Bronchial epithelial cell (primary cell): Measurements from ENCODE around the gene KCNK13. TPM values are rescaled to one million over a fixed set of nuclear protein-coding genes. Genes with fewer than 3 reads are reported as not detected.

Experiments used
- DNase-seq: peaks from one replicate; pipeline ENCODE4 v3.0.0-alpha.2; 2010; ENCODE audit warnings: low read depth
- FAIRE-seq: peaks from 2 replicates; lab custom pipeline; 2011; peaks lifted over from hg19 to GRCh38; lab: Jason Lieb, UNC
- H3K27me3 ChIP-seq: 2 replicates; pipeline ENCODE4 v1.5.1; 2011; ENCODE audit warnings: low read length; ENCODE audit not compliant: control insufficient read depth, insufficient read depth
- H3K36me3 ChIP-seq: 2 replicates; pipeline ENCODE4 v1.5.1; 2011; ENCODE audit warnings: low read length; ENCODE audit not compliant: control insufficient read depth, insufficient read depth
- H3K4me3 ChIP-seq: 2 replicates; pipeline ENCODE4 v1.5.1; 2011; ENCODE audit warnings: mild to moderate bottlenecking, low read depth, low read length, control low read depth
- total RNA-seq: library from RNA; depleted of rRNA; stranded (reverse); fragments of >200 nt; gene quantifications from 2 replicates; pipeline ENCODE4 v1.2.1, GENCODE V29; 2014
- TF ChIP-seq, protein P1 (sequence below): IDR thresholded peaks from 2 replicates; pipeline ENCODE4 v1.5.1; 2011; ENCODE audit warnings: mild to moderate bottlenecking, moderate library complexity, low read length, control low read depth, inconsistent platforms; ENCODE audit not compliant: insufficient read depth, severe bottlenecking

KCNK13 gene
- total RNA-seq, 1 donor from 2014 or later = not detected

DNA sequence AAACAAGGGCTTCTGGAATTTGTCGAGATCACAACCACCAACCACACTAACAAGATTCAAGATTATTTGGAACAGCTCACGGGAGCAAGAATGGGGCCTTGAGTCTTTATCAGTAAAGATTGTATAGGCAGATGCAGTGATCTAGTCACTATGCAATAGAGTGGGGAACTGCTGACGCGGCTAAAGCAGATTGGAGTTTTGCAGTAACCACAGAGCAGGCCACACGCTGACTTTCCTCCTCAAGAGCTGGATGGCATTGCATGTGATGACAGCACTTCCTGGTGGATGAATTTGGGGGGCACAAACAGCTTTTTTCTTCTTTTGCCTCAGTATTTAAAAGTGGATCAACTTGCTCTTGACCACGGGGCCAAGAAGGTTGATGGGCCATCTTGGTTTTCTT, 46.0 kb downstream of the KCNK13 start:
- DNase-seq (no peak), FAIRE-seq (no peak)
- Histone ChIP-seq H3K27me3 (no peaks in the 10 kb centered on the region), H3K4me3 (no peak overlapping the region), H3K36me3 (no peaks in the 10 kb centered on the region)
- TF ChIP-seq, protein P1, sequence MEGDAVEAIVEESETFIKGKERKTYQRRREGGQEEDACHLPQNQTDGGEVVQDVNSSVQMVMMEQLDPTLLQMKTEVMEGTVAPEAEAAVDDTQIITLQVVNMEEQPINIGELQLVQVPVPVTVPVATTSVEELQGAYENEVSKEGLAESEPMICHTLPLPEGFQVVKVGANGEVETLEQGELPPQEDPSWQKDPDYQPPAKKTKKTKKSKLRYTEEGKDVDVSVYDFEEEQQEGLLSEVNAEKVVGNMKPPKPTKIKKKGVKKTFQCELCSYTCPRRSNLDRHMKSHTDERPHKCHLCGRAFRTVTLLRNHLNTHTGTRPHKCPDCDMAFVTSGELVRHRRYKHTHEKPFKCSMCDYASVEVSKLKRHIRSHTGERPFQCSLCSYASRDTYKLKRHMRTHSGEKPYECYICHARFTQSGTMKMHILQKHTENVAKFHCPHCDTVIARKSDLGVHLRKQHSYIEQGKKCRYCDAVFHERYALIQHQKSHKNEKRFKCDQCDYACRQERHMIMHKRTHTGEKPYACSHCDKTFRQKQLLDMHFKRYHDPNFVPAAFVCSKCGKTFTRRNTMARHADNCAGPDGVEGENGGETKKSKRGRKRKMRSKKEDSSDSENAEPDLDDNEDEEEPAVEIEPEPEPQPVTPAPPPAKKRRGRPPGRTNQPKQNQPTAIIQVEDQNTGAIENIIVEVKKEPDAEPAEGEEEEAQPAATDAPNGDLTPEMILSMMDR = no peak

DNA sequence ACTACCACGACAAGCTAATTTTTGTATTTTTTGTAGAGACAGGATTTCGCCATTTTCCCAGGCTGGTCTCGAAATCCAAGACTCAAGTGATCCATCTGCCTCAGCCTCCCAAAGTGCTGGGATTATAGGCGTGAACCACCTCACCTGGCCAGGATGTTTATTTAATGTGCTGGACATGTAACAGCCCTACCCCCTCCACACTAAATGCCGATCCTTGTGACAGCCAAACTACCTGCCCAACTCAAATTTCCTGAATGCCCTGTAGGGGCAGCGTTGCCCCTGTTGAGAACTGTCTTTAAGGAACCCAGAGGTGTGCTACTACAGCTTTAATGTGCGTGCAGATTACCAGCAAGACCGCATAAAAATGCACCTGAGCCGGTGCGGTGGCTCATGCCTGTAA, 48.1 kb downstream of the KCNK13 start:
- no peaks in the 10 kb centered on the region for H3K27me3 ChIP-seq
- no peak overlapping the region for H3K4me3 ChIP-seq
- DNase-seq = peak; percentile 21
- FAIRE-seq = peak; percentile 7
- H3K36me3 ChIP-seq = no peaks in the 10 kb centered on the region
- TF ChIP-seq, protein P1 = peak; percentile 14

DNA sequence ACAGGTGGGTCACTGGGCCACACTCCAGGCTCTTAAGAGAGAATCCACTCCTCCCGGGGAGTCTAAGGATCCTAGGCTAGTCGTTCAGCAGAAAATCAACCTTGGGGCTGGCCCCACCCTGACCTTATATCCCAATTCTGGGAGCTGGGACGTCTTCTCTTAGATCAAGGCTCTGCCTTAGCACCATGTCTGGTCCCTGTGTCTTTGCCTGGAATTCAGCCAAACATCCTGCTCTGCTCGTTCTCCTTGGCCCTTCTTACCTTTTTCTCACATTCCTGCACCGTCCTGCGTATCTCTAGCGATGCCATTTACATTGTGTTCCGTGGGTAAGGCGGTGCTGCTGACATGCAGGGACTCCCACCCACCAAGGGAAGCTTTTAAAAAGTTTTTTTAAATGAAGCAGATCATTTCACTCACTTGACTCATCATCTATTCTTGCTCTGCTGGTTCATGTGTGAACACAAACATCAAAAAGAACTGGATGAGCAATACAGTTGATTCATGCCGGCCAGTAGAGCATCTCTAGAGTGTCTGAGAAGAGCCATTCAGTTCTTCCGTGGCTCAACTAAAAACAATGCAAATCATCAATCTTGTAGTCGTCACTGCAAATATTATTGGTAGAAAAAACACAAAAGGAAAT, 50.2 kb downstream of the KCNK13 start:
- H3K4me3 ChIP-seq = no peak overlapping the region
- TF ChIP-seq, protein P1 = no peak
- no peaks in the 10 kb centered on the region for H3K36me3 ChIP-seq
- H3K27me3 ChIP-seq = no peaks in the 10 kb centered on the region
- DNase-seq (peak; percentile 90), FAIRE-seq (no peak)

DNA sequence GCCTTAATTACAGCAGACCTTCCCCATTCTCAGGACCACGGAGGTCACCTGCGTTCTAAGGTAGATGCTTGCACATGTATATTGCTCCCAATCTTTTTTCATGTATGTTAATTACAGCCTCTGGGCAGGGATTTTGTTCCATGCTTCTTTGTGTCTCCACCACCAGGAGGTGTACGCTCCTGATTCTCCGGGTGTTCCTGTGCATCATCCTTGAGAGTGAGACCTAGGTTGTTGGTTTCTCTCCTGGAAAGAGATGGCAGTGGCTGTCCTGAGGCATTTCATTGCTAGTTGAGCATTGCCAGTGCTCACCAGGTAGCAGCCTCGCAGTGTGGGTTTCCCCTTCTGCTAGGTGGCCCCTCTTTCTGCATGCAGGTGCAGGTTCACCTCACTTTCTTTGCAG, 52.8 kb downstream of the KCNK13 start:
- DNase-seq = peak; percentile 8
- no peaks in the 10 kb centered on the region for H3K27me3 ChIP-seq

GRCh38 chr14:90115780-90116179, 54.0 kb downstream of the KCNK13 start:
- FAIRE-seq (no peak), DNase-seq (no peak)
- TF ChIP-seq, protein P1 = no peak
- Histone ChIP-seq H3K36me3 (no peaks in the 10 kb centered on the region), H3K27me3 (no peaks in the 10 kb centered on the region), H3K4me3 (no peak overlapping the region)

More for the DNA sequence above, 52.8 kb downstream of the KCNK13 start:
- peak; percentile 79 for FAIRE-seq
- Histone ChIP-seq H3K36me3 (no peaks in the 10 kb centered on the region), H3K4me3 (no peak overlapping the region)
- TF ChIP-seq, protein P1 = no peak

- H3K27me3 ChIP-seq = no peaks in the 10 kb centered on the region
- TF ChIP-seq, protein P1 = no peak
- DNase-seq = no peak
These were observed 54.6 kb downstream of the KCNK13 start for GRCh38 chr14:90116444-90116843.

More at GRCh38 chr14:90116444-90116843, 54.6 kb downstream of the KCNK13 start:
- no peak for FAIRE-seq
- Histone ChIP-seq H3K4me3 (no peak overlapping the region), H3K36me3 (no peaks in the 10 kb centered on the region)
